GM04504 (cell line): ENCODE measurements around the gene ENSA.
A peak's percentile ranks its signal among the peaks of the same experiment; 100 is the strongest.
"Not testable (repeated sequence)": the region's sequence is repeated elsewhere in the genome, so short reads cannot be mapped to it uniquely, and the experiment has no call there.

ENCODE experiments used
- DNase-seq: peaks from one replicate; pipeline ENCODE4 v3.0.0-alpha.2; 2012; ENCODE audit warnings: low read depth

Gene ENSA

GRCh38 chr1:150580966-150581365, 48.4 kb downstream of the ENSA start:
- DNase-seq: not testable (repeated sequence)

- DNase-seq: no peak
These were observed 49.3 kb downstream of the ENSA start for GRCh38 chr1:150579945-150580642.

GRCh38 chr1:150579110-150579944, 50.1 kb downstream of the ENSA start, which contains the start of gene MCL1:
Gene MCL1, minus strand, starts transcription at chr1:150579610. Its CDS starts 80 bp downstream, at chr1:150579530.
- peak; percentile 93 for DNase-seq

- peak; percentile 80 for DNase-seq
These were observed 50.9 kb downstream of the ENSA start for GRCh38 chr1:150578272-150579109.

GRCh38 chr1:150577557-150578271, 51.7 kb downstream of the ENSA start:
- no peak for DNase-seq

- no peak for DNase-seq
These were observed 52.4 kb downstream of the ENSA start for GRCh38 chr1:150576794-150577556.

- DNase-seq: no peak
These were observed 53.1 kb downstream of the ENSA start for GRCh38 chr1:150576367-150576711.

- DNase-seq: no peak
These were observed 53.7 kb downstream of the ENSA start for GRCh38 chr1:150575518-150576366.

GRCh38 chr1:150575072-150575489, 54.3 kb downstream of the ENSA start:
- DNase-seq: no peak

- DNase-seq: no peak
These were observed 54.9 kb downstream of the ENSA start for GRCh38 chr1:150574260-150575071.

GRCh38 chr1:150573648-150574071, 55.8 kb downstream of the ENSA start:
- not testable (repeated sequence) for DNase-seq

GRCh38 chr1:150572918-150573647, 56.3 kb downstream of the ENSA start:
- no peak for DNase-seq
